Activated T-cell treated with anti-CD3 and anti-CD28 coated beads for 1 hour (primary cell): ENCODE measurements around the gene ELMO1.

ENCODE experiments used
- DNase-seq: peaks from one replicate; pipeline ENCODE4 v3.0.0-alpha.2; 2020; ENCODE audit warnings: low read depth

ELMO1 gene

DNA sequence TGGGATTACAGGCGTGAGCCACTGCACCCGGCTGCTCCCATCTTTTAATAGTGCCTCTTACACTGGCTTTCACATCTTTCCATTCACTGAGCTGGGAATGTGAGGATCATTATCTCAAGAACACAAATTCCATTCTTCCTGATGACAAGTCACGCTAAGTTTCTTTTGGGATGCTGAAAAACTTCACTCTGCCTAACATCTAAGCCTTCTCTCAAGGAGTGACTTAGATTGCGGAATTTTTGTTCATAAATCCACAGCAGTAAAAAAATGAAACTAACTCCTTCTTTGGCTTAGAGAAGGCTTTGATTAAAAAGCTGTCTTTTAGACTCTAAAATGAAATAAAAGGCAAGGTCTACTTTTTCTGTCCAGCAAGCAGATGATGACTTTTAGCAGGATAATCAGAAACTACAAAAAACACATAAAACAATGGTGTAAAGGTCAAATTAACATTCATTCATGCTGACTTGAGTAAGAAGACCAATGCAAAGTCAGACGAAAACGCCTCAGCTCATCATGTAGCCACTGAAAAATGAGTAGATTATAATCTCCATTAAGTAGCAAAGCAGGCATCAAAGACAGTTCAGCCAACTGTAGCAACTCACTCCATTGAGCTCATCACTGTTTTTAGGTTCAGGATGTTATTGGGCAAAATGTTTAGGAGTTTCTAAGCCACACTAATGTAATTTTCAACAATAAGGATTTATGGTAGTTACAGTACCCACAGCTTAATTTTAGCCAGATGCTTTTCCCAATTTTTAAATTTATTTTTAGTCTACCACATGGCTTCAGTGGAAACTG, 178.8 kb downstream of the ELMO1 start:
- no peak for DNase-seq

DNA sequence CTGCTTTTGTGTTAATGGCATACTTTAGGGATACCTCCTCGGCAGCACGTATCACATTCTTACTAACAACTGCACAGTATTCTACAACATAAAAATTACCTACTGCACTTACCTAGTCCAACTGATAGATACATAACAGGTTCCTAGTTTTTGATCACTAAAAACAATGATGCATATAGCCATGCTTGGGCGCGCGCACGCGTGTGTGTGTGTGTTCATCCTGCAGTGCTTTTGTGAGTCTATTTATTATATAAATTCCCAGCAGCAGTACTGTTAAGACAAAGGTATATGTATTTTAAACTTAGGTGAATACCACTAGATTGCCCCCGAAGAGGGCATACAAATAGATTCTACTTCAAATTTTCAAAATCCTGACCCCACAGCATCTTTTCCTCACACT, 181.4 kb downstream of the ELMO1 start:
- no peak for DNase-seq

DNA sequence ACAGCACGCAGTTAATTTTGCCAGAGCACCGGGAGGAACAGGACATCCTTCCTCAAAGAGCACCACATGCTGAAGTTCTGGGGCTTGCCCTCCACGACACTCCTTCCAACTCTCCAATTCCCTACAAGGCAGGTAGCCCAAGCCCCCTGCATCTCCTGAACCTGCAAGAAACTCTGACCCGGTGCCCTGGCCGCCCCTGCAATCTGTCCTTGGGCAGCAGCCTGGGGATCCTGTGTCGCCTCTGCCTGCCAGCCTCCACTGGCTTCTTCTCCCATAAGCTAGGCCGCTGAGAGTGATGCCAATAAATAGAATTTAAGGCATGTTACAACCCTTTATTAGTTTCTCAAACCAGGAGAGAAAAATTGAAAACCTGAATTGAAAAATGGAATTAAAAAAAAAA, 182.8 kb downstream of the ELMO1 start:
- no peak for DNase-seq

DNA sequence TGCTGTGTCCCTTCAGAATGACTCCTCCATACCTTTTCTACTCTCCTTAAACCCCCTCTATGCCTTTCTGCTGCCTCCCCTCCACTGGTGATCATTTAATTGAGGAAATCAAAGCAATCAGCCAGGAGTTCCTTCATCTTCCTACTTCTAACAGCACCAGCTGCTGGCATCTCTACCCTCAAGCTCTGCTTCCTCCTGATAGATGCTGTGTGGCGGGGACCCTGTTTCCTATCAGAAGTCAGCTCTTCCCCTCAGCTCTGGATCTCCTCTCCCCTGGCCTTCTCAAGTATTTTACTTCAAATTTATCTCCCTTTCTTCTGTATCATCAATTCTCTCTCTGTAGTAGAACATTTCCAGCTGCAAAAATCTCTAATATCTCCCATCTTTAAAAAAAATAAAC, 183.7 kb downstream of the ELMO1 start:
- DNase-seq = no peak

DNA sequence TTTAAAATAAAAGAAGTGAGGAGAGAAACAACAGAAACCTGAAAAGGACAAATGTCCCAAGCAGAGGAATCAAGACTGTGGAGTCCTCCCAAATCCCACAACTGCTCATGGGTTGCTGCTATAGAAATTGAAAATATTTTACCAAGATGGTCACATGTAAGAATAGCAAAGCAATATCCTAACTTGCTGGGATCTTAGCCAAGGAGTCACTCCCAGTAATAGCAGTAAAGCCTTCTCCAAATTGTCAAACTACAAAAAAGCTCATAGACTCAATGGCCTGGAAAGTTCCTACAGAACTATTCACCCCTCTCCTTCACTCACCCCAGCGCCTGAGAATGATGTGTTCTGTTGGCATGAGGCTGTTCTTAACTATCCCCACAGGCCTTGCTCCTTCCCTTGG, 186.5 kb downstream of the ELMO1 start:
- no peak for DNase-seq

DNA sequence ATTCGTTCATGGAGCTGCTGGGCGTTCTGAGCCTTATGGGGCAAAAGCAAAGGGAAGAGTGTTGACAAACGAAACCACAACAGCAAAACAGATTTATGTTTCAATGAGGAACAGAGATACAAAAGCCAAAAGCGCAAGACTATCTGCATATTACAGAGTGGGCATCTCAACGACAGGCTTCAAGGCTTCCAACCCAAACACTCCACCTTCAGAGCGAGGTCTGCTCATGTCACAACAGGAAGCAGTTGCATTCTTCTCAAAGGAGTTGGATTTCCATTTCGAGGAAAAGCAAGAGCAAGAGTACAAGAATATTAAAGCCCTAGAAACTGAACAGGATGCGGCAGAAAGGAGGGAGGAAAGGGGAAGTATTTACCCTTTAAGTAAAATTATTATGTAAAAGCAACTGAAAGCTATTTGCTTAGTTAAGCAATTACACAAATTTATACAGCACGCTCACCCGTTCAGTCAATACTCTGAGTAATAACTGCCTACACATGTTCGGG, 189.3 kb downstream of the ELMO1 start:
- no peak for DNase-seq

DNA sequence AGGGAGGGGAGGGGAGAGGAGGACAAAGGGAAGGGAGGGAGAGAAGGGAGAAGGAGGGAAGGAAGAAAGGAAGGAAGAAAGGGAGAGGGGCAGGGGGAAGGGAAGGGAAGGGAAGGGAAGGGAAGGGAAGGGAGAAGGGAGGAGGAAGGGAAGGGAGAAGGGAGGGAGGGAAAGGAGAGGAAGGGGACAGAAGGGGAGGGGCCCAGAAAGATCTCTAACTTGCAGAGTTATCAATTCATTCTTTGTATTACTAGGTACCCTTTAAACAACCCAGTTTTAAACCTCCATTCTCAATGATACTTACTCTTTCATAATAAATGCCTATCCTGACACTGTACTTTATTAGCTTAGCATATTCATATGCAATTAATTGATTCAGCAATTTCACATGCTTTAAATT, 192.0 kb downstream of the ELMO1 start:
- DNase-seq = no peak

DNA sequence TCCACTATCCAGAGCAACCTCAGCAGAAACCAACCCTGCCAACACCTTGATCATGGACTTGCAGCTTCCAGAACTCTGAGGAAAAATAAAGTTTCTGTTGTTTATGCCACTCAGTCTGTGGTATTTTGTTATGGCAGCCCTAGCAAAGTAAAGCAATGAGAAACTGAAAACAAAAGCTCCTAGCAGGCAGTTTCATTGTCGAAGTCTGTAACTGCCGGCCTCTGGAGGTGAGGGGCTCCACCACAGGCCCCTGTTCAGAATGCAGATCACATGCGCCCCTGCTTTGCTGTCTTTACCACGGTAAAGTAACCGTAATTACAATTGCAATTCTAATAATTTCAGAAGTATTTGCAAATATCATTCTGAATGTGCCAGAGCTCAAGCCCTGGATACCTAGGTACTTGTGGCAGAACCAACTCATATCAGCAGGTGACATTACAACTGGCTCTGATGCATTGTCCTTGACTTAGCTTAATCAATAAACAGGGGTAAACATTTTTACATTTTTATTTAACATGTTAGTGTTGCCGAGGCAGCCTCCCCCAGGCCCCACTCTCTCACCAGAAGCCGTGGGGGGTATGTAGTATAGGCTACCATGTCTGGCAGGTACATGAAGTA, 193.2 kb downstream of the ELMO1 start:
- no peak for DNase-seq

DNA sequence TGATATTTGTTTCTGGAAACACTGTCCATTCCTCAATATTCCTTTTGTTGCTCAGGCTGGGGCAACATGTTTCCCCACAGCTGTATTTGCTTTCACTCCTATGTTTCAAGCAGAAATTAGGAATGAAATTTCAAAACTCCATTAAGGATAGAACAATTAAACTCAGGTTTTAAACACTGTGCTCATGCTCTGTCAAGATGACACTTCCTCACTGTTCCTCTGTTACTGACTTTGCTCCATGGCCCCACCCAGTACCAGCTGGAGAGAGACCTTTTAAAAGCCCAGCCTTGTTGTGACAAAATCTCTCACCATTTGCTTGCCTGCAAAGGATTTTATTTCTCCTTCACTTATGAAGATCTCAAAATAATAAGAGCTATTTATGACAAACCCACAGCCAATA, 197.4 kb downstream of the ELMO1 start:
- no peak for DNase-seq

DNA sequence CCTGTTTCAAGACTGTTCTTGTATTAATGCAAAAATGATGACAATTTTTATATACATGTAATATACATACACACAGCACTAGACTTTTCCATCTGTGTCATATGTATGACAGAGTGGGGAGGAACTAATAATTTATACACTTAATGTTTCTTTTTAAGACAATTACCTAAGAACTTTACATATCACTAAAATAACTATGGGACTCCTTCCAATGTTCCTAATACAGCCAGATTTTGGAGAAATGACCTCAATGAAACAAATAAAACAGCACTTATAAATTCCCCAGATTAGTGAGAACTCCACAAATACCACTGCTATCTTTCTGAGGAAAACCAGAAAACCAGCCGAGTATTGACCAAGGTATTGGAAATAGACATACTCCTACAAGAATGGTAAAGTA, 199.4 kb downstream of the ELMO1 start:
- DNase-seq = no peak

DNA sequence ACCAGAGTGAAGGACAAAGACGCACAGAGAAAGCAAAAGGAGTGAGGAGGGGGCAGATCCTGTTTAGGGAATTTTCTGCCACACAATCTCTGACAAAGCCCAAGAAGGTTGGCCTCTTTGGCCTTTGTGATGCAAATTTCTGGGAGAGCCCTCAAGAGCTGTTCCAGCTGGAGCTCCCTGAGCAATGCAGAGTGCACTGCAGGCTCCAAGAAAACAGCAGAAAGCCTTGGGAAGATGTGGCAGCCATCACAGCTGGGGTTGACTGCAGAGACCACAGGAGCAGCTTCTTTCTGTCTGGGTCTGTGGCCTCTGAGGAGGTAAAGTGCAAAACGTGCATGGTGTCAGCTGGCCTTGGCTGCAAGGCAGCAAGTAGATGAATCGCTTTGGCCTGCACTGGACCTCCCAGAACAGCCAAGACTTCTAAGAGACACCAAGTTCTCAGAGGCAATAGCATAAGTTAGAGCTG, 200.2 kb downstream of the ELMO1 start:
- no peak for DNase-seq

DNA sequence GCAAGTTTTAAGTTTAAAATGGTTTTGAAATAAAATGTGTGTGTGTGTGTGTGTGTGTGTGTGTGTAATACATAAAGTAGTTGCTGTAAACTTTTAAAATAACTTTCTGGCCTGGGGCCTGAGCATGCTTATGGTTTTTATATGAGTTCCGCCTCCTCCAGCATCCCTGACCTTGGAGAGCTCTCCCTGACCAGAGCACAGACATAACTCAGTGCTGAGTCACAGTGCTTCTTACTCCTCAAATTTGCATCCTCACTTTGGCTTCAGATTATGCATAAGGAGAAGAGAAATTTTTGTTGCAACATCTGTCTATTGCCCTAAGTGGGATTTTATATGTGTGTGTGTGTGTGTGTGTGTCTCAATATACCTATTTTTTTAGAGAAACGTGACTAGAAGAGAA, 200.8 kb downstream of the ELMO1 start:
- no peak for DNase-seq

DNA sequence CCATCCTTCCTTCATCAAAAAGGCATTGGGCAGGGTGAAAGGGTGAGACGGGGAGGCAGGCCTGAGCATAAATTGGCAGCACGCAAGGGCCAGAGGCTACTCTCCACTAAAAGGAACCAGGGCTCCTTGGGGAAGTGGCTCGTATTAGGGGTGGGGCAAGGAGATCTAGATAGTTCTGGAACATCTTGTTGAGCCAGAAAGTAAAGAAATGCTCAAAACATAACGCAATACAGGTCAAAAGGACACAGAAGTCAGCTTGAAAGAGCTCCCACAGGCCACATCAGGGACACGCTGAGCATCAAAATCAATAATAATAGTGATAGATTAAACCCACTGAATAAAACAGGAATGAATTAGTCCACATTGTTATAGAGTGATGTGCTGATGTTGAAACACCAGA, 203.1 kb downstream of the ELMO1 start:
- DNase-seq = no peak

DNA sequence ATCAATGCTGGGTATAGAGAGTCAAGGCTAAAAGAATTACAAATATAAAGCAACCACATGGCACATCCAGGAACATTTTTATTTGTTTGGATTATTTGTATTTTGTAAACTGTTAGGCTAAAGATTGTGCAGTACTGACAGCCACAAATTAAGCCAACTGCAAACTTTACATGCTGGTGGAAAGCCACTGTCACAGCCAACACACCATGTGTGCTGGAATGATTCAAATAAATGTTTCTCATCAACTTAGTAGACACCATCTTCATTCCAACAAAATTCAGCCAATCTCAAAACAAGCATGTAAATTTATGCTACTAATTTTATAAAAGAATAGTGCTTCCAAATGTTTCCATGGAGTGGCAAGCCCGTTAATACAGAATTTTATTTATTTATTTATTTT, 211.8 kb downstream of the ELMO1 start:
- no peak for DNase-seq

DNA sequence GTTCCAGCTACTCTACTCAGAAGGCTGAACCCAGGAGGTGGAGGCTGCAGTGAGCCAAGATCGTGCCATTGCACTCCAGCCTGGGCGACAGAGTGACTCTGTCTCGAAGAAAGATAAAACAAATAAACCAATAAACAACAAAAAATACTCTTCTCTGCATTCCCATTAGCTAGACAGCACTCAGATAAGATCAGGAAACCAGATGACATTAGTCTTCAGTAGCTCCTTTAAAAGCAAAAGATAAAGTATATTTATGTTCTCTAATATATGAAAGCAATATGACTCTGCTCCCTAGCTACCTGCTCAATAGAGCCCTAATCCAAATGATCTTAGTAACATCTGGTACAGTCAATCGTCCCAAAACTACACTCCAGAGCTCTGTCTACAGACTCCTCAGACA, 212.9 kb downstream of the ELMO1 start:
- DNase-seq = no peak

DNA sequence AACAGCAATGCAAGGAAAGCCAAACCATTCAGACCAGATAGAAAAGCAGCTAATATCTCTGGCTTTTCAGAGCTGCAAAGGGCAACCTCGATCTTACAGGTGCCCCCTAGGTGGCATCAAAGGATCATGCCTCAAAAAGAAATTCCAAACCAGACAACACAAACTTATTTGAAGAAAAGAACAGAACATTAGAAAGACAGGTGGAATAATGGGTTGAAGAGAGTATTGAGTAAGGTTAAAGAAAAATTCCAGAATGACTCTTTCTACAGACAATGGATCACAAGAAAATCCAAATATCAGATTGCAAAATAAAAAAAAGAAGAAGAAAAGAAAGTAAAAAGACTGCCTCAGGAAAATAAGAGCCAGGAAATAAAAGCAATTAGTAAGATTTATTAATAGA, 213.7 kb downstream of the ELMO1 start:
- no peak for DNase-seq

DNA sequence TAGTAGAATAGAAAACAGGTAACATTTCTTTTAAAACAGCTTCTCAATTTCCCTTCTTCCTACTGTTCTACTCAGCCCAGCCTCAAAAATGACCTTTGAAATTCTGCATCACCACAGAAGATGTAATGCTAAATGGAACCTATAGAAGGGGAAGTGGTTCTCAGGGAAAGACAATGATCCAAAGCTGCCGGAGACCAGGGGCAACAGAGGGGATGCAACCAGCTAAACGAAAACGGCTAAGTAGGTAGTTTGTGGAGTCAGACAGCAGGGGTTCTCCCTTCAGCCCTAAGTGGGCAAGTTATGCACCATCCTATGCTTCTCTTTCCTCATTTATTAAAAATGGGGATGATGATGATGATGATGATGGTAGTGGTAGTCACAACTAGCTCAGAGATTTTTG, 214.3 kb downstream of the ELMO1 start:
- DNase-seq = no peak

DNA sequence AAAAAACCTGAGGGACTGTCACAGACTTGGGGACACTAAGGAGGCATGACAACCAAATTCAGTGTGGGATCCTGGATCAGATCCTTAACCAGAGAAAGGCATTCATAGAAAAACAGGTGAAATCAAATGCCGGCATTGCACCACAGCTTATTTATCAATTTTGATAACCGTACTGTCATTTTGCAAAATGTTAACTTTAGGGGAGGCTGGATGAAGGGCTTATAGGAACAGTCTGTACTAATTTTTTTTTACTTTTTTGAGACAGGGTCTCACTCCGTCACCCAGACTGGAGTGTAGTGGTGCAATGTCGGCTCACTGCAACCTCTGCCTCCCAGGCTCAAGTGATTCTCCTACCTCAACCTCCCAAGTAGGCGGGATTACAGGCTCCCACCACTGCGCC, 217.1 kb downstream of the ELMO1 start:
- no peak for DNase-seq

DNA sequence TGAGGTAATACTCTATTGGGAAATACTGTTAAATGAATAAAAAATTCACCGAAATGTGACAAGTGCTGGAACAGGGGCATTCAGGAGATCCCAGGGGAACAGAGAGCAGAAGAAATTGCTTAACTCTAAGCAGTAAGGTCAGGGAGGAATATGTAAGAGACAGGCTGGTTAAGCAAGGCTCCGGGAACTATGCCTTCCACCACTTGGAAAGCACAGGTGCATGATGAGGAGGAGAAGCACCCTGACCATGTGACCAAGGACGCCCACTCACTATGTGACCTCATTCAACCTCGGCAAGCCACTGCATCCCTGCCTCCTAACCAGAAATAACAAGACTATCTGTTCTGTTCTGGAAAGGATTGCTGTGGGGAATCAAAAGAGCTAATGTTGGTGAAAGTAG, 218.4 kb downstream of the ELMO1 start:
- no peak for DNase-seq

DNA sequence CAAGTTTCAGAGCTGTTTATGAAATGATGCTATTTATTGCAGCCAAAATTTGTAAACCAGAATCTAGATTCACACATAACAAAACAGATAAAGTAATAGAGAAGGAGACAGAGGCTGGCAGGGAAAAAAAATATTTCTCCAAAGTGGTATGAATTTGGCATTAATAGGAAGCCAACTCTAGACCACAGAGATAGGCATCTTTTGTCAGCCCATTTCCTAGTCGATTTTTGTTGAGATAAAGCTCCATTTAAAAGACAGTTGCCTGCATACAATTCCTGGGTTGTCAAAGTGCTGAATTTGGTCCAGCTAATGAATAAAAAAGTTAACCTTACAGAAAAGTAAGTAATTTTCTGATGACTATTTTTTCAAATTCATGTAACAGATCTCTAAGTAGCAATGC, 219.3 kb downstream of the ELMO1 start:
- no peak for DNase-seq

DNA sequence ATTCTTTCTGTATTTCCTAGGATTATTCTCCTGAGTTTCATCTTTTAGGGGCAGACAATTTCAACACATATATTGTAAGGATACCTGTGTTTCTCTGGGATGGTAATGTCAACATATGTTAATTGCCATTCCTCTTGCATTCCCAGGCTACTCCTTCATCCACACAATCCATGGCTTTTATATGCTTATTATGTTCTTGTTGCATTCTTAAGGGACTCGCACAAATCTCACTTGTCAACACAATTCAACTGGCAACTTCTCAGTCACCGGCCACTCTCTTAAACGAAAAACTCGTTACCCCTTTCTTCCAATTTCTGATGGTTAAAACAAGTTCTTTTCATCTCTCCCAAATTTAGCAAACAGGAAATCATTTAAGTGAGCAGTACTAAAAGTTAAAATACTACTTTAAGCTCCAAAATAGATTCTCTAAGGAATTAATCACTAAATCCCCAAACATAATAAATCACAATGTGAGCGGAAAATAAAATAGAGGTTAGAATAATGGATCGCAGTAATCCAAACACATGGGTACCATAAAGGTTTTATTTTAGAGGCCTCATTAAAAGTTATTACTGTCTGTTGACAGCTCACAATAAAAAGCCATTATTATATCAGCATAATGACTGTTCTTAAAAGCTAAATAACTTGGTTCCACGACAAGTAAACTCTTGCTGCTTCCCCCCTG, 223.2 kb downstream of the ELMO1 start:
- DNase-seq = no peak

DNA sequence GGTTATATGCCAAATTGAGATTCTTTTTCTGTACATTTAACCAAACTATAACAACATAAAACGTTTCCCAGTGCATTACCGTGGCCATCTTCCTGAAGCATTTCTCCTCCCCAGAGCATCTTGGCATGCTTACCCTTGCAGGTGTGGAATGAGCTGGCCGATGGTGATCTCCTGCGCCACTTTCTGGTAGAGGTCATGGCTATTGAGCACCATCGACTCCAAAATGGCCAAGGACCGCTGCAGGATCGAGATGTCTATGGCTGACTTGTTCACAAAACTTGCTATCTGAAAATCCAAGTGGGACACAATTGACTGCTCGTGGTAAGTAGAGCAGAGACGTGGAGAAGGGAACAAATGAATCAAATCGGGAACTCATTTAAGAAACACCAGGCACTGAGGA, 223.9 kb downstream of the ELMO1 start:
- no peak for DNase-seq

DNA sequence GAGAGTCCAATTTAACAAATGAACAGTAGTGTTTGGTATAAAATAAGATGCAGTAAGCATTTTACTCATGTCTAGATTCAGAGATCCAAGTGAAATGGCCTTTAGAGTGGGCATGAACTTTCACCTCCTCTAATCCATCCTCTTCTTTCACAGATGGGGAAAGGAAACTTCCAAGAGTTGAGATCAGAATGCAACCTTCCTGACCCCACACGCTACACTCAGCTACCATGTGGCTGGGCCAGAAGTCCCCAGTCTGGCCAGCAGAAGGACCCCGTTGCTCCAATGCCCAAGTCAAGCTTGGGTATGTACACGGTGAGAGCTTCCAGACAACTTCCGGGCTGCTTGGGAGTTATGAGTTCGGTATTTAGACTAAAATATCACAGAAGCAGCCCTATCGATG, 228.0 kb downstream of the ELMO1 start:
- DNase-seq = no peak
